Measurements from ENCODE around the gene PRKD1. TPM values are rescaled to one million over a fixed set of nuclear protein-coding genes. Genes with fewer than 3 reads are reported as not detected.

PRKD1 gene
- total RNA-seq, 1 experiment from 2014 or later = 2.7 TPM

DNA sequence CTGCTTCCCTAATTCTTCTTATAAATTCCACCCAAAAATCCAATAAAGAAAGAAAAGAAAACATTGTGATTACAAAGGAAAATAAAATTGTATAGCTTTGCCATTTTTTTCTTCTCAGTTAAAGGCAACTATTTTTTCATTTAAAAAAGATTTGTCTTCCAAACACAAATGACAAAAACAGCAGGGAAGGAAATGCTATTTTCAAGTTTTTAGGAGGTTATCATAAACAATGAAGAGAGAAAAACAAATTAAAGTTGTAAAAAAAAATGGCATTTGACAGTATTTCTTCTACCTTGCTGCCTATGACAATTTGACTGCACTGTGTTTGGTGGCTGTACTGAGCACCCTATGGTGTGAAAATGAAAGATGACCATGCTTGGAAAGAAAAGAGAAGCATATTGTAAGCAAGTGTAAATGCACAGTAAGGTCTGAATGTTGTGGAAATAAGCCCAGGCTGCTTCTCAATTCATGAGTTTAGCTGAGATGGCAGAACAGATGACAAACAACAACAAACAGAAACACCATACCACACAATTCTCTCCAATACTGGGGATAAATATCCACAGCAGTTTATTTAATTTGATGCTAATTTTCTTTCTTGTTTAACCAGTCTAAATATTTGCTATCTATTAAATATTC, 109.8 kb downstream of the PRKD1 start:
- no peak overlapping the region for H3K9ac ChIP-seq (ENCODE audit: extremely low read depth, insufficient read length, low read length)
- H2BK20ac ChIP-seq (ENCODE audit: low read depth, low read length, poor library complexity, severe bottlenecking) = no peak overlapping the region
- H3K9me3 ChIP-seq (ENCODE audit: control insufficient read depth, low read depth, low read length) = no peaks in the 10 kb centered on the region
- no peak overlapping the region for H3K4me3 Mint-ChIP-seq
- no peak overlapping the region for H3K18ac ChIP-seq (ENCODE audit: insufficient read length, low read depth, low read length)
- DNase-seq = no peak
- H3K4ac ChIP-seq (ENCODE audit: low read depth, low read length) = no peak overlapping the region
- H3K56ac ChIP-seq (ENCODE audit: insufficient read length, low read depth, low read length) = no peak overlapping the region
- H3K4me1 Mint-ChIP-seq = peaks cover 8 to 12% of the 10 kb centered on the region in 2 experiments
- H3K27me3 ChIP-seq (ENCODE audit: insufficient read depth, low read length) = no peaks in the 10 kb centered on the region
- H3K4me2 ChIP-seq (ENCODE audit: insufficient read depth, insufficient read length, low read length) = no peak overlapping the region
- TF ChIP-seq, protein P1, sequence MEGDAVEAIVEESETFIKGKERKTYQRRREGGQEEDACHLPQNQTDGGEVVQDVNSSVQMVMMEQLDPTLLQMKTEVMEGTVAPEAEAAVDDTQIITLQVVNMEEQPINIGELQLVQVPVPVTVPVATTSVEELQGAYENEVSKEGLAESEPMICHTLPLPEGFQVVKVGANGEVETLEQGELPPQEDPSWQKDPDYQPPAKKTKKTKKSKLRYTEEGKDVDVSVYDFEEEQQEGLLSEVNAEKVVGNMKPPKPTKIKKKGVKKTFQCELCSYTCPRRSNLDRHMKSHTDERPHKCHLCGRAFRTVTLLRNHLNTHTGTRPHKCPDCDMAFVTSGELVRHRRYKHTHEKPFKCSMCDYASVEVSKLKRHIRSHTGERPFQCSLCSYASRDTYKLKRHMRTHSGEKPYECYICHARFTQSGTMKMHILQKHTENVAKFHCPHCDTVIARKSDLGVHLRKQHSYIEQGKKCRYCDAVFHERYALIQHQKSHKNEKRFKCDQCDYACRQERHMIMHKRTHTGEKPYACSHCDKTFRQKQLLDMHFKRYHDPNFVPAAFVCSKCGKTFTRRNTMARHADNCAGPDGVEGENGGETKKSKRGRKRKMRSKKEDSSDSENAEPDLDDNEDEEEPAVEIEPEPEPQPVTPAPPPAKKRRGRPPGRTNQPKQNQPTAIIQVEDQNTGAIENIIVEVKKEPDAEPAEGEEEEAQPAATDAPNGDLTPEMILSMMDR (conservative IDR thresholded peaks at IDR 0.05) = no peak
- H3K27me3 Mint-ChIP-seq (ENCODE audit: low read depth) = no peaks in the 10 kb centered on the region
- no peak overlapping the region for H4K8ac ChIP-seq (replicated peaks; ENCODE audit: insufficient read length, low read depth, low read length)
- H2BK15ac ChIP-seq (ENCODE audit: low read depth, low read length) = no peak overlapping the region
- H3K14ac ChIP-seq (ENCODE audit: insufficient read depth, low read length) = no peak overlapping the region
- H3K79me2 ChIP-seq (ENCODE audit: insufficient read depth, low read length) = no peaks in the 10 kb centered on the region
- H3K27ac Mint-ChIP-seq = no peak overlapping the region
- no peak overlapping the region for H2BK120ac ChIP-seq (ENCODE audit: low read depth, low read length, poor library complexity, severe bottlenecking)
- H3K23me2 ChIP-seq (ENCODE audit: insufficient read length, low read depth, low read length, poor library complexity, severe bottlenecking) = no peaks in the 10 kb centered on the region
- H4K5ac ChIP-seq (ENCODE audit: insufficient read length, low read depth, low read length) = no peak overlapping the region
- H3T11ph ChIP-seq (ENCODE audit: low read length) = no peak overlapping the region
- H3K27ac ChIP-seq (ENCODE audit: insufficient read length, low read depth, low read length) = no peak overlapping the region
- no peak overlapping the region for H2AFZ ChIP-seq (ENCODE audit: low read length)
- no peaks in the 10 kb centered on the region for H3K79me1 ChIP-seq (ENCODE audit: insufficient read depth, low read depth, low read length, poor library complexity, severe bottlenecking)
- H3K36me3 Mint-ChIP-seq (ENCODE audit: insufficient read depth in 1 of 3, low read depth in 3 of 3) = no peaks in the 10 kb centered on the region
- H4K20me1 ChIP-seq (ENCODE audit: control insufficient read depth, insufficient read depth, insufficient read length) = no peaks in the 10 kb centered on the region
- no peak overlapping the region for H2BK5ac ChIP-seq (ENCODE audit: insufficient read length, low read length)
- no peak overlapping the region for H2BK12ac ChIP-seq (ENCODE audit: insufficient read length, low read depth, low read length)
- no peak overlapping the region for H2AK5ac ChIP-seq (ENCODE audit: insufficient read length, low read length)
- H3K4me1 ChIP-seq (ENCODE audit: insufficient read depth, low read length) = no peaks in the 10 kb centered on the region
- no peak overlapping the region for H4K91ac ChIP-seq (ENCODE audit: insufficient read length, low read depth, low read length)
- no peaks in the 10 kb centered on the region for H3K9me3 Mint-ChIP-seq
- H3K23ac ChIP-seq (ENCODE audit: insufficient read length, low read depth, low read length) = no peak overlapping the region
